GM18498 (cell line): ENCODE measurements around the gene PIGQ.

ENCODE experiments used
- ATAC-seq: cut with Tn5 transposase; IDR thresholded peaks from one replicate; pipeline ENCODE4 v1.9.1; 2021; ENCODE audit warnings: mild to moderate bottlenecking, moderate library complexity; ENCODE audit not compliant: unreplicated experiment

Gene PIGQ

GRCh38 chr16:569445-570254 is at the start of gene PIGQ:
PIGQ (plus strand) TSS chr16:569968; CDS start chr16:574075, 4,107 bp downstream.
- peak; percentile 64 for ATAC-seq

- ATAC-seq, result no peak
Measured at GRCh38 chr16:520847-521246, 48.9 kb upstream of the PIGQ start.

GRCh38 chr16:521381-522210 is 48.2 kb upstream of the PIGQ start:
- no peak for ATAC-seq

- no peak for ATAC-seq
Measured at GRCh38 chr16:522320-523096, 47.3 kb upstream of the PIGQ start.

- no peak for ATAC-seq
Measured at GRCh38 chr16:523097-523741, 46.5 kb upstream of the PIGQ start.

GRCh38 chr16:524274-525040 is 45.3 kb upstream of the PIGQ start:
- no peak for ATAC-seq

- ATAC-seq, result no peak
Measured at GRCh38 chr16:525123-525519, 44.6 kb upstream of the PIGQ start.

- no peak for ATAC-seq
Measured at GRCh38 chr16:525520-526180, 44.1 kb upstream of the PIGQ start.

- ATAC-seq, result no peak
Measured at GRCh38 chr16:526181-527014, 43.4 kb upstream of the PIGQ start.

- ATAC-seq, result peak; percentile 71
Measured at GRCh38 chr16:527015-527903, 42.5 kb upstream of the PIGQ start, which contains the start of gene CAPN15. CAPN15 (plus strand) TSS chr16:527712; CDS start chr16:546839, 19,127 bp downstream.

- peak; percentile 4 for ATAC-seq
Measured at GRCh38 chr16:528111-529011, 41.4 kb upstream of the PIGQ start.

- ATAC-seq, result no peak
Measured at GRCh38 chr16:529012-529575, 40.7 kb upstream of the PIGQ start.

- no peak for ATAC-seq
Measured at GRCh38 chr16:530111-530817, 39.5 kb upstream of the PIGQ start.

- no peak for ATAC-seq
Measured at GRCh38 chr16:531494-532125, 38.2 kb upstream of the PIGQ start.
